HL-60 (cell line): Measurements from ENCODE around the gene PRR33.

Experiments used
- DNase-seq, 2 experiments: peaks; one replicate each; pipeline ENCODE4 v3.0.0-alpha.2; 2010 to 2020; ENCODE audit warnings: low read depth in 1 of 2, low spot score in 1 of 2
- H3K27ac ChIP-seq: fragments of 250-450 bp; sonication (Bioruptor Pico); replicated peaks from 2 replicates; pipeline ENCODE4 v1.5.1; 2020; ENCODE audit warnings: mild to moderate bottlenecking, moderate library complexity
- H3K27me3 ChIP-seq: fragments of 250-450 bp; sonication (Bioruptor Pico); 2 replicates; pipeline ENCODE4 v1.5.1; 2021; ENCODE audit warnings: mild to moderate bottlenecking, moderate library complexity; ENCODE audit not compliant: insufficient read depth, poor library complexity, severe bottlenecking
- H3K4me3 ChIP-seq: replicated peaks from 2 replicates; pipeline ENCODE4 v1.5.1; 2011; ENCODE audit warnings: mild to moderate bottlenecking, control low read depth, low read length; ENCODE audit not compliant: insufficient read depth
- CTCF ChIP-seq: IDR thresholded peaks from one replicate; pipeline ENCODE4 v1.5.1; 2011; ENCODE audit warnings: low read length, control low read depth, inconsistent platforms; ENCODE audit not compliant: insufficient read depth
- GABPA ChIP-seq: IDR thresholded peaks from 2 replicates; pipeline ENCODE4 v1.6.1; 2012; ENCODE audit warnings: low read depth
- POLR2AphosphoS5 ChIP-seq: IDR thresholded peaks from 2 replicates; pipeline ENCODE4 v1.6.1; 2012; ENCODE audit warnings: low read depth
- REST ChIP-seq: IDR thresholded peaks from 2 replicates; pipeline ENCODE4 v1.6.1; 2012; ENCODE audit warnings: low read depth; ENCODE audit not compliant: insufficient replicate concordance
- SPI1 ChIP-seq: IDR thresholded peaks from 2 replicates; pipeline ENCODE4 v1.6.1; 2012; ENCODE audit warnings: low read depth, mild to moderate bottlenecking, borderline replicate concordance

The PRR33 gene

GRCh38 chr11:1920128-1920908 lies 28.6 kb upstream of the PRR33 start:
- TF ChIP-seq REST (no peak), CTCF (no peak), POLR2AphosphoS5 (no peak), GABPA (no peak), SPI1 (no peak)
- no peaks in the 10 kb centered on the region for H3K27me3 ChIP-seq
- no peak for DNase-seq
- H3K27ac ChIP-seq: no peak overlapping the region
- no peak overlapping the region for H3K4me3 ChIP-seq

GRCh38 chr11:1919391-1920127 lies 27.9 kb upstream of the PRR33 start, which contains the start of gene TNNT3:
TNNT3 (plus strand) TSS chr11:1919703; CDS start chr11:1922875, 3,172 bp downstream.
- no peak for DNase-seq
- no peak within 1 kb of the TSS for H3K4me3 ChIP-seq
- no peak within 1 kb of the TSS for H3K27ac ChIP-seq
- no peaks in the 10 kb centered on the region for H3K27me3 ChIP-seq
- TF ChIP-seq REST (no peak), GABPA (no peak), CTCF (no peak), POLR2AphosphoS5 (no peak), SPI1 (no peak)

- no peak for TF ChIP-seq GABPA
- no peak for TF ChIP-seq REST
- TF ChIP-seq POLR2AphosphoS5: no peak
- TF ChIP-seq SPI1: no peak
- no peak for TF ChIP-seq CTCF
- Histone ChIP-seq H3K27me3 (no peaks in the 10 kb centered on the region), H3K4me3 (no peak overlapping the region), H3K27ac (no peak overlapping the region)
- DNase-seq: no peak
Observed at GRCh38 chr11:1918436-1919315, 27.0 kb upstream of the PRR33 start.
